ENCODE results near the gene RDH13. TPM values are rescaled to one million over a fixed set of nuclear protein-coding genes. Genes with fewer than 3 reads are reported as not detected.

RDH13 gene, protein sequence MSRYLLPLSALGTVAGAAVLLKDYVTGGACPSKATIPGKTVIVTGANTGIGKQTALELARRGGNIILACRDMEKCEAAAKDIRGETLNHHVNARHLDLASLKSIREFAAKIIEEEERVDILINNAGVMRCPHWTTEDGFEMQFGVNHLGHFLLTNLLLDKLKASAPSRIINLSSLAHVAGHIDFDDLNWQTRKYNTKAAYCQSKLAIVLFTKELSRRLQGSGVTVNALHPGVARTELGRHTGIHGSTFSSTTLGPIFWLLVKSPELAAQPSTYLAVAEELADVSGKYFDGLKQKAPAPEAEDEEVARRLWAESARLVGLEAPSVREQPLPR
- total RNA-seq = 10 to 100 TPM in 1 of 4 donors, 1 to 10 TPM in 3; 2.6 to 14.3 (median 6.0) TPM

DNA sequence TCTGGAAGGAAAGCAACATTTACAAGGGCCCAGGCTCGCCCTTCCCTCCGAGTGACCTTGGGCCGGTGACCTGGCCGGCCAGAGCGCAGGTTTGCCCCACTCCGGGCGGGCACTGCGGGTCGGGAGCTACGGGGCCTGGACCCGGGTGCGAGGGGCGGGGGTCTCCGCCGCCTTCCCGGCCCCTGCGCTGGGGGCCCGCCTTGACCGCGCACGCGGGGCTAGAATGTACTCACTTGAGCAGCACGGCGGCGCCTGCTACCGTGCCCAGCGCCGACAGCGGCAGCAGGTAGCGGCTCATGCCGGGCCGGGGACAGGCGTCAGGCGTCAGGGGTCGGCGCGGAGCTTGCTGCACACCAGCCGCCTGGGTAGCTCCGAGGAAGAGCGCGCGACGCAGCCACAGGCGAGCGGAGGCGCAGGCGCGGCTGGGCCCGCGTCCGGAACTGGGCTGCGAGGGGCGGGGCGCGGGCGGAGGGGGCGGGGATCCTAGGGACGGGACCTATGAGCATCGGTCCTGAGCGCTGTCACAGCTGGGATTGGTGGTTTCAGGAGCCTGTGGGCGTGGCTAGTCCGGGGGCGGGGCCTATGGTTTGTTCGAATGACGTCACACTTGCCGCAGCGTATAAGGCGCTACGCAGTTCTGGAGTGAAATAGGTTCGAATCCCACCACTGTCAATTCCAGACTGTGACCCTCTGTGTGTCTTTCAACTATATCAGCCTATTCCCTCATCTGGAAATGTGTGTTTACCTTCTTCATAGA lies at the start of gene RDH13:
RDH13 (minus strand) TSS at position 414 of the 757 bp plus-strand sequence; CDS start at position 298, 116 bp downstream.
- TF ChIP-seq, protein P1, sequence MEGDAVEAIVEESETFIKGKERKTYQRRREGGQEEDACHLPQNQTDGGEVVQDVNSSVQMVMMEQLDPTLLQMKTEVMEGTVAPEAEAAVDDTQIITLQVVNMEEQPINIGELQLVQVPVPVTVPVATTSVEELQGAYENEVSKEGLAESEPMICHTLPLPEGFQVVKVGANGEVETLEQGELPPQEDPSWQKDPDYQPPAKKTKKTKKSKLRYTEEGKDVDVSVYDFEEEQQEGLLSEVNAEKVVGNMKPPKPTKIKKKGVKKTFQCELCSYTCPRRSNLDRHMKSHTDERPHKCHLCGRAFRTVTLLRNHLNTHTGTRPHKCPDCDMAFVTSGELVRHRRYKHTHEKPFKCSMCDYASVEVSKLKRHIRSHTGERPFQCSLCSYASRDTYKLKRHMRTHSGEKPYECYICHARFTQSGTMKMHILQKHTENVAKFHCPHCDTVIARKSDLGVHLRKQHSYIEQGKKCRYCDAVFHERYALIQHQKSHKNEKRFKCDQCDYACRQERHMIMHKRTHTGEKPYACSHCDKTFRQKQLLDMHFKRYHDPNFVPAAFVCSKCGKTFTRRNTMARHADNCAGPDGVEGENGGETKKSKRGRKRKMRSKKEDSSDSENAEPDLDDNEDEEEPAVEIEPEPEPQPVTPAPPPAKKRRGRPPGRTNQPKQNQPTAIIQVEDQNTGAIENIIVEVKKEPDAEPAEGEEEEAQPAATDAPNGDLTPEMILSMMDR (IDR thresholded peaks at IDR 0.05; ENCODE audit: low read depth) = no peak

DNA sequence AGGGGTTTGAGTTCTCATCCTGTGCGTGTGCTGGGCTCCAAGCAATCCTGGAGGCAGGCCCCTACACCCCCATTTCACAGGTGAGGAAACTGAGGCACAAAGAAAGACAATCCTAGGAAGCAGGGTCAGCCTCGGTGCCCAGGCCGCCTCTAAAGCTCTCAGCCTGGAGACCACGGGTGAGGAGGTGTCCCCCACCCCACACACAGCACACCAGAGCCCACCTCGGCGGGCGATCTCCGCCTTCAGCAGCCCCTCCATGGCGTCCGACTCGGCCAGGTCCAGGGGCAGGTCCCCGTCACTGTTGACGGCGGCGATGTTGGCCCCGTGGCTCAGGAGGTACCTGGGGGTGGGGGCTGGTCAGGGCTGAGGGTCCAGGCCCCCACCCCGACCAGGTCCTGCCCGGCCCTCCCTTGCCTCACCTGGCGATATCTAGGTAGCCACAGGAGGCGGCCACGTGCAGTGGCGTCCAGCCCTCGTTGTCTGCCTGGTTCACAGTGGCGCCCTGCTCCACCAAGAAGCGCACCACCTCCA lies 49.4 kb upstream of the RDH13 start:
- TF ChIP-seq, protein P1 (IDR thresholded peaks at IDR 0.05; ENCODE audit: low read depth) = no peak

DNA sequence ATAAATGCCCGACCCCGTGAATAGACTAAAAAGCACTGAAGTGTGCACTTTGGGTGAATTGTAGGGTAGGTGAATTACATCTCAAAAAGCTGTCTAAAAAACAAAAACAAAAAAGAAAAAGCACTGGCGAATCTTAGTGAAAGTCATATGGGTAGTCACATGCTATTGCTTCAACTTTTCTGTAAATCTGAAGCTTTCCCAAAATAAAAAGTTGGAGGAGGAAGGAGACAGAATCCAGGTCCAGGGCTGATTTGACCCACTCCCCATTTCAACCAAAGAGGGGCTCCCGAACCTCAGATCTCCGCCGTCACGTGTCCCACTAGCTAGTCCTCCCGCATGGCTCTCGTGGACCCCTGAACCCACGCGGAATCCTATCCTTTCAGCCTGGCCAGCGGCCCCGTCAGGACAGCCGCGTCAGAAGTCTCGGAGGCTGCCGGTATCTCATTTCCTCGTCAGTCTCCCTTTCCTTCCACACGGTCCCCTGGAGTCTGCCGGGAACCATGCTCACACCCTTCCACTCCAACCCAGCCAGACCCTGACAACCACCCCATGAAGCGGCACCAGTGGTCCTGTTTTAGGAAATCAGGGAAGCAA lies 48.4 kb upstream of the RDH13 start:
- TF ChIP-seq, protein P1 (IDR thresholded peaks at IDR 0.05; ENCODE audit: low read depth) = no peak

DNA sequence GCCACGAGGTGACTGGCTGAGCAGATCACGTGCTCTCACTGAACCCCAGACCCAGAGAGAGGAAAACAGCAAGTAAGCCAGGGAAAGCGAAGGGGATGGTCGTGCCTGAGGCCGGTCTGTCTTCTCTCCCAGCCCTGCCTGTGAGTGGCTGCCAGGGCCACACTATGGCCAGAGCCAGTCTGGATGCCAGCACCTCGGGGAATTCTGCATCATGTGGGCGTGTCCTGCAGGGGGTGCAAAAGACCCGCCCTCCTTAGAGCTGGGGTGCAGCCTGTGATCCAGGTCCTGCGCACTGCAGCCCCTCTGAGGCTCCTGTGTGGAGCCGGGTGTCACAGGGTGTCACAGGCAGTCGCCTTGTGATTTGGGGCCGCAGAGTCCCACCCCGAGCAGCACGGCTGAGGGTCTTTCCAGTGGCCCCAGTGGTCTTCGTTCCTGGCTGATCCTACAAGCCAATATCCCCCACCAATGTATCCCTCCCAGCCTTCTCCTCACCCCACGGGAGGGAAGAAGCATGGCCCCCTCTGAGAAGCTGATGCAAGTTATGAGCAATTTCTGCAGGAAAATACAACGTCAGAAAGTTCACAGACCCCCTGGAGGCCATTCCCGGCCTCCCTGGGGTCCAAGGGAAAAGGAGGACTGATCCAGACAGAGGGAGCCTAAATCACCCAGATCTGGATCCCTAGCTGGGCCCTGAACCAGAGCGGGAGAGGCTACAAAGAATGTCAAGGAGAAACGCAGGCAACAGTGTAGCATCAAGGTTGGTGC lies 46.8 kb upstream of the RDH13 start:
- TF ChIP-seq, protein P1 (IDR thresholded peaks at IDR 0.05; ENCODE audit: low read depth) = no peak

DNA sequence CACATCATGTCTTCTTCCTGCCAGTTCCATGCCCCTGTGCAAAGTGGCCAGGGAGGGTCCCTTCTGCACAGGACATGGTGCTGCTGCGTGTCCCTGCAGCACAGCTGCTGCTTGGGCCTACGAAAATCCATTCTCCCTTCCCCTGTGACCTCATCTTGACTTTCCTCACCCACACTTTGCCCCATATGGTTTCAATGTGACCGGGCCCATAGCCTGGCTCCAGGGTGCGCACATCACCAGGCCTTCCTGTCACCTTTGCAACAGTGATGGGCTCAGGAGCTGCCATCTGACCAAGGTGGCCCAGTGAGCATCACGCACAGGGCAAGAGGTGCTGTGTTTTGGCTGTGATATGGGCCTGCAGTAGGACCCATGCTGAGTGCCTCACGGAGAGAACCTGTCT lies 43.6 kb upstream of the RDH13 start:
- TF ChIP-seq, protein P1 (IDR thresholded peaks at IDR 0.05; ENCODE audit: low read depth) = no peak

DNA sequence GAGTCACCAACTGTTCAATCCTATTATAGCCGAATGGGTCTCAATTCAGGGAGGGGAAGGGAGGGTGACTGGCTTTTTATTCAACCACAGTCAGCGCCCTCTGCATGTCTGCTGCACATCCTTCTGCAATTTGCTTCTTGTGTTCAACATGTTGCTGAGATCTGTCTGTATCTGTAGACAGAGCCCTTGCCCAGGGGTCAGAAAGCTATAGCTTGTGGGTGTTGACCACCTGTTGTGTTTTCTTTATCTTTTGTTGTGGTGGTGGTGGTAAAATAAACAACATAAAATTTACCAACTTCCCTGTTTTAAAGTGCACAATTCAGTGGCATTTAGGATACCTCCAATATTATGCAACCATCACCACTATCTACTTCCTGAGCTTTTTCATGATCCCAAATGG lies 42.3 kb upstream of the RDH13 start:
- TF ChIP-seq, protein P1 (IDR thresholded peaks at IDR 0.05; ENCODE audit: low read depth) = no peak

Data from subcutaneous adipose tissue (tissue), 4 donors.